Kidney glomerular epithelial cell (primary cell): ENCODE measurements around the gene CEL.

ENCODE experiments used
- DNase-seq: peaks from one replicate; lab custom pipeline; 2025; lab: John Stamatoyannopoulos, UW

Gene CEL

GRCh38 chr9:133118179-133118520, 56.4 kb downstream of the CEL start:
- no peak for DNase-seq

GRCh38 chr9:133118568-133118967, 56.8 kb downstream of the CEL start:
- no peak for DNase-seq

GRCh38 chr9:133119103-133119845, 57.5 kb downstream of the CEL start:
- no peak for DNase-seq

- no peak for DNase-seq
Observed at GRCh38 chr9:133119846-133120500, 58.2 kb downstream of the CEL start.

GRCh38 chr9:133120501-133121197, 58.9 kb downstream of the CEL start:
- DNase-seq, result no peak
